K562 (cell line): ENCODE results near the gene NHSL2. TPM values are rescaled to one million over a fixed set of nuclear protein-coding genes. Genes with fewer than 3 reads are reported as not detected.

ENCODE experiments used
- ATAC-seq: fragments of 200-7000 bp; cut with Tn5 transposase; 3 replicates; pipeline ENCODE4 v1.9.1; 2020; ENCODE audit warnings: moderate library complexity
- BruUV-seq: library from RNA; stranded (reverse); fragments of 400-500 nt; replicated peaks from 2 replicates; lab custom pipeline; 2021; lab: Mats Ljungman, UMichigan
- CTCF ChIA-PET: fragments of 300-600 bp; formaldehyde crosslinking; extraction: SDS; loops from one replicate; lab custom pipeline; 2021; ENCODE audit warnings: low intra/inter-chr PET ratio; lab: Yijun Ruan, JAX
- POLR2A ChIA-PET: fragments of 300-600, 350-650 bp; sonication (Branson Sonifier 250); formaldehyde crosslinking; extraction: SDS; loops from one replicate; lab custom pipeline; 2021; ENCODE audit warnings: antibody characterized with exemption, inconsistent platforms; lab: Yijun Ruan, JAX
- DNase-seq, 4 experiments: peaks; one replicate each; pipeline versions ENCODE4 v3.0.0 to v3.0.0-alpha.2; 2011 to 2018; ENCODE audit warnings: low spot score in 3 of 4, mixed read lengths in 3 of 4; ENCODE audit errors: extremely low read depth in 1 of 4
- FAIRE-seq: peaks from 2 replicates; lab custom pipeline; 2011; peaks lifted over from hg19 to GRCh38; lab: Jason Lieb, UNC
- H2AFZ ChIP-seq: 2 replicates; pipeline ENCODE4 v1.6.0; 2011; ENCODE audit warnings: low read depth, low read length, control low read depth, inconsistent platforms
- H3K27ac ChIP-seq: fragments of 200-600 bp; 3 replicates; pipeline ENCODE4 v1.8.0; 2011; ENCODE audit warnings: low read depth, mild to moderate bottlenecking, control low read depth, inconsistent platforms, low read length, moderate library complexity, mixed read lengths; ENCODE audit errors: extremely low read depth
- H3K27me3 ChIP-seq, 2 experiments: fragments of 300-600 bp in 1 of 2; 2 replicates in 1 of 2; 3 replicates in 1 of 2; pipeline versions ENCODE4 v1.6.0 to v1.8.0; 2011; ENCODE audit warnings: inconsistent platforms in 2 of 2, low read length in 2 of 2, mild to moderate bottlenecking in 1 of 2, mixed read lengths in 1 of 2, moderate library complexity in 1 of 2; ENCODE audit not compliant: control insufficient read depth in 2 of 2, insufficient read depth in 2 of 2
- H3K36me3 ChIP-seq: fragments of 300-600 bp; 3 replicates; pipeline ENCODE4 v1.8.0; 2011; ENCODE audit warnings: mild to moderate bottlenecking, low read length, inconsistent platforms; ENCODE audit not compliant: control insufficient read depth, insufficient read depth
- H3K4me1 ChIP-seq, 2 experiments: fragments of 200-600 bp in 1 of 2; replicated peaks in 1 of 2; 2 replicates in 1 of 2; 3 replicates in 1 of 2; pipeline versions ENCODE4 v1.5.1 to v1.8.0; 2011; ENCODE audit warnings: inconsistent platforms in 2 of 2, low read length in 2 of 2, mild to moderate bottlenecking in 1 of 2, mixed read lengths in 1 of 2, moderate library complexity in 1 of 2; ENCODE audit not compliant: control insufficient read depth in 2 of 2, insufficient read depth in 2 of 2
- H3K4me2 ChIP-seq: 2 replicates; pipeline ENCODE4 v1.6.1; 2011; ENCODE audit warnings: low read length, control low read depth, inconsistent platforms, mixed read lengths; ENCODE audit not compliant: insufficient read depth
- H3K4me3 ChIP-seq: fragments of 200-600 bp; sonication (generic), shearing (Covaris generic); 2 replicates; pipeline ENCODE4 v1.5.1; 2016; ENCODE audit warnings: control low read depth, inconsistent platforms
- H3K79me2 ChIP-seq: fragments of 200-600 bp; 3 replicates; pipeline ENCODE4 v1.8.0; 2011; ENCODE audit warnings: low read length, inconsistent platforms; ENCODE audit not compliant: control insufficient read depth, insufficient read depth
- H3K9ac ChIP-seq, 2 experiments: 2 replicates each; pipeline versions ENCODE4 v1.6.0 to v1.6.1; 2011; ENCODE audit warnings: low read depth in 2 of 2, low read length in 2 of 2, control low read depth in 1 of 2, inconsistent platforms in 1 of 2, mild to moderate bottlenecking in 1 of 2, mixed read lengths in 1 of 2; ENCODE audit not compliant: insufficient read depth in 1 of 2
- H3K9me1 ChIP-seq: one replicate; pipeline ENCODE4 v1.6.0; 2011; ENCODE audit warnings: inconsistent platforms, mild to moderate bottlenecking, low read length, moderate library complexity; ENCODE audit not compliant: control insufficient read depth, insufficient read depth
- H3K9me3 ChIP-seq: replicated peaks from 2 replicates; pipeline ENCODE4 v1.5.1; 2011; ENCODE audit warnings: low read depth, low read length, inconsistent platforms; ENCODE audit not compliant: control insufficient read depth, insufficient read depth
- H4K20me1 ChIP-seq: replicated peaks from 2 replicates; pipeline ENCODE4 v1.6.1; 2011; ENCODE audit warnings: low read length, inconsistent platforms, mixed read lengths; ENCODE audit not compliant: control insufficient read depth, insufficient read depth
- NUFIP1 ChIP-seq: fragments of 450-650 bp; IDR thresholded peaks from 2 replicates; pipeline ENCODE4 v1.6.1; 2018; ENCODE audit not compliant: partially characterized antibody
- SMARCC2 ChIP-seq: fragments of 450-650 bp; IDR thresholded peaks from 2 replicates; pipeline ENCODE4 v1.6.1; 2017; ENCODE audit warnings: antibody characterized with exemption, moderate library complexity, mild to moderate bottlenecking, low read depth
- ZBTB34 ChIP-seq: fragments of 250-450 bp; sonication (Bioruptor Pico); IDR thresholded peaks from 2 replicates; pipeline ENCODE4 v1.8.0; 2021; ENCODE audit warnings: mild to moderate bottlenecking, moderate library complexity
- ZBTB5 ChIP-seq: fragments of 450-650 bp; IDR thresholded peaks from 2 replicates; pipeline ENCODE4 v1.6.1; 2017; ENCODE audit warnings: antibody characterized with exemption
- WGBS: fragments of 100-300 bp; shearing (Covaris generic); methylation state at CpG from one replicate; pipeline ENCODE4 v1.1.6; 2016; ENCODE audit warnings: low coverage, mixed read lengths; ENCODE audit not compliant: insufficient coverage; ENCODE audit errors: missing lambda C conversion rate; 5-methylcytosine and 5-hydroxymethylcytosine counted together
- in situ Hi-C: fragments of 300-500 bp; cut with MboI; formaldehyde crosslinking; loops from 4 replicates; pipeline ENCODE4 v1.15.0; 2018; ENCODE audit warnings: inconsistent platforms, mixed read lengths
- intact Hi-C: fragments of 100-400 bp; cut with micrococcal nuclease; formaldehyde crosslinking; loops from 2 replicates; pipeline ENCODE4 v1.14.2; 2022
- polyA plus RNA-seq, 8 experiments: library from polyadenylated mRNA; depleted of rRNA in 4 of 8; stranded (reverse) in 5 of 8; unstranded in 3 of 8; fragments of >200 nt; fragmentation: Nextera tagmentation in 2 of 8; fragmentation: Illumina TruSeq in 1 of 8; extraction: Ambion mirVana in 2 of 8; extraction: Trizol in 1 of 8; gene quantifications; 2 replicates each; pipeline versions ENCODE4 v1.2.1 to v1.2.3, GENCODE V29; 2011 to 2014; ENCODE audit warnings: inconsistent platforms in 1 of 8, missing spikeins in 1 of 8
- total RNA-seq, 7 experiments: library from RNA; depleted of rRNA in 6 of 7; stranded (reverse); fragments of >200 nt in 6 of 7; fragmentation: Illumina TruSeq in 2 of 7; extraction: Trizol in 2 of 7; gene quantifications; 2 replicates each; pipeline versions ENCODE4 v1.2.1 to v1.2.3, GENCODE V29; 2011 to 2021; ENCODE audit warnings: low replicate concordance in 1 of 7

Gene NHSL2
- total and polyA plus RNA-seq, 9 of the 15 experiments (the other 6 are each of a cell fraction or from before 2014, with no cell fraction given) = 0.02 TPM; not detected in 8

GRCh38 chrX:71994601-71995000, 84.0 kb downstream of the NHSL2 start:
- Histone ChIP-seq H3K27me3 (peaks cover 0 to 10% of the 10 kb centered on the region in 2 experiments; a peak in 2 of 5 replicates), H3K27ac (no peak overlapping the region), H2AFZ (no peak overlapping the region), H3K4me1 (no peaks in the 10 kb centered on the region), H3K4me3 (no peak overlapping the region), H3K79me2 (no peaks in the 10 kb centered on the region), H3K36me3 (no peaks in the 10 kb centered on the region), H3K4me2 (no peak overlapping the region), H3K9me1 (no peaks in the 10 kb centered on the region), H4K20me1 (no peaks in the 10 kb centered on the region), H3K9ac (no peak overlapping the region), H3K9me3 (no peaks in the 10 kb centered on the region)
- ChIA-PET CTCF (no interaction called here), POLR2A (interaction anchor here (0.8 kb wide), 1 partner anchor 157 kb away, joined by 3 read pairs; no protein-coding TSS in a partner anchor)
- no peak for DNase-seq
- in situ Hi-C loops (no loop called here), intact Hi-C loops (no loop called here)
- BruUV-seq = no TSS peak
- 17% methylated on average over 2 of the region's 2 CpGs for WGBS
- no peak for ATAC-seq
- FAIRE-seq = no peak
- TF ChIP-seq SMARCC2 = no peak
- no peak for TF ChIP-seq ZBTB34 (CRISPR knock-in tag)
- no peak for TF ChIP-seq NUFIP1
- TF ChIP-seq ZBTB5 = no peak
